BE2C (cell line): ENCODE data around the gene USF2.

Source experiments
- DNase-seq: peaks from one replicate; pipeline ENCODE4 v3.0.0-alpha.2; 2020
- H3K27me3 ChIP-seq: fragments of 250-450 bp; sonication (Bioruptor Pico); 2 replicates; pipeline ENCODE4 v1.5.1; 2020; ENCODE audit warnings: mild to moderate bottlenecking
- H3K36me3 ChIP-seq: fragments of 250-450 bp; sonication (Bioruptor Pico); 2 replicates; pipeline ENCODE4 v1.5.1; 2020; ENCODE audit warnings: mild to moderate bottlenecking
- H3K4me1 ChIP-seq: fragments of 250-450 bp; sonication (Bioruptor Pico); 2 replicates; pipeline ENCODE4 v1.5.1; 2020
- H3K4me3 ChIP-seq: 2 replicates; pipeline ENCODE4 v1.5.1; 2011; ENCODE audit warnings: low read depth, low read length
- H3K9me3 ChIP-seq: fragments of 250-450 bp; sonication (Bioruptor Pico); 2 replicates; pipeline ENCODE4 v1.5.1; 2020
- TF ChIP-seq, protein P1 (sequence below): IDR thresholded peaks from 2 replicates; pipeline ENCODE4 v1.5.1; 2012; ENCODE audit warnings: mild to moderate bottlenecking, low read depth, low read length

The USF2 gene

GRCh38 chr19:35287713-35288112 lies 19.0 kb downstream of the USF2 start:
- no peaks in the 10 kb centered on the region for H3K4me1 ChIP-seq
- TF ChIP-seq, protein P1, sequence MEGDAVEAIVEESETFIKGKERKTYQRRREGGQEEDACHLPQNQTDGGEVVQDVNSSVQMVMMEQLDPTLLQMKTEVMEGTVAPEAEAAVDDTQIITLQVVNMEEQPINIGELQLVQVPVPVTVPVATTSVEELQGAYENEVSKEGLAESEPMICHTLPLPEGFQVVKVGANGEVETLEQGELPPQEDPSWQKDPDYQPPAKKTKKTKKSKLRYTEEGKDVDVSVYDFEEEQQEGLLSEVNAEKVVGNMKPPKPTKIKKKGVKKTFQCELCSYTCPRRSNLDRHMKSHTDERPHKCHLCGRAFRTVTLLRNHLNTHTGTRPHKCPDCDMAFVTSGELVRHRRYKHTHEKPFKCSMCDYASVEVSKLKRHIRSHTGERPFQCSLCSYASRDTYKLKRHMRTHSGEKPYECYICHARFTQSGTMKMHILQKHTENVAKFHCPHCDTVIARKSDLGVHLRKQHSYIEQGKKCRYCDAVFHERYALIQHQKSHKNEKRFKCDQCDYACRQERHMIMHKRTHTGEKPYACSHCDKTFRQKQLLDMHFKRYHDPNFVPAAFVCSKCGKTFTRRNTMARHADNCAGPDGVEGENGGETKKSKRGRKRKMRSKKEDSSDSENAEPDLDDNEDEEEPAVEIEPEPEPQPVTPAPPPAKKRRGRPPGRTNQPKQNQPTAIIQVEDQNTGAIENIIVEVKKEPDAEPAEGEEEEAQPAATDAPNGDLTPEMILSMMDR = no peak
- peaks cover 14% of the 10 kb centered on the region for H3K27me3 ChIP-seq
- DNase-seq = no peak
- no peaks in the 10 kb centered on the region for H3K36me3 ChIP-seq
- no peaks in the 10 kb centered on the region for H3K9me3 ChIP-seq
- no peak overlapping the region for H3K4me3 ChIP-seq

DNA sequence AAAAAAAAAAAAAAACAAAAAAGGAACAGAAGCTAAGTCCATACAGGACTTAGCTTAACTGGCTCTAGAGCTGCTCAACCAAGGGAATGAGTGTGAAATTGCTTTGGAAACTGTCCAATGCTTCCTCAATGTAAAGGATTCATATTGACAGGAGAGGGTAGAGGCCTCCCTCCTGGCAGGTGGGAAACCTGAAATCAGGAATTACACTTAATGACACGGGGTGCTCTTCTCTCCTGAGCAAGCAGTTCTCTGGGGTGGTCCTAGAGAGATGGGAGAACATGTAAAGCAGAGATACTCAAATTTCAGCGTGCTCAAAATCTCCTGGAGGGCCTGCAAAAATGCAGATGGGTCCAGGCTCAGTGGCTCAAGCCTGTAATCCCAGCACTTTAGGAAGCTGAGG lies 19.6 kb downstream of the USF2 start:
- H3K36me3 ChIP-seq = no peaks in the 10 kb centered on the region

GRCh38 chr19:35288906-35289305 lies 20.1 kb downstream of the USF2 start:
- TF ChIP-seq, protein P1 = no peak
- DNase-seq = no peak
- Histone ChIP-seq H3K36me3 (no peaks in the 10 kb centered on the region), H3K27me3 (peaks cover 26% of the 10 kb centered on the region), H3K9me3 (no peaks in the 10 kb centered on the region), H3K4me1 (no peaks in the 10 kb centered on the region), H3K4me3 (no peak overlapping the region)

More for the DNA sequence above, 19.6 kb downstream of the USF2 start:
- TF ChIP-seq, protein P1 = no peak
- Histone ChIP-seq H3K9me3 (no peaks in the 10 kb centered on the region), H3K4me3 (no peak overlapping the region), H3K27me3 (peaks cover 20% of the 10 kb centered on the region), H3K4me1 (no peaks in the 10 kb centered on the region)
- DNase-seq = no peak

DNA sequence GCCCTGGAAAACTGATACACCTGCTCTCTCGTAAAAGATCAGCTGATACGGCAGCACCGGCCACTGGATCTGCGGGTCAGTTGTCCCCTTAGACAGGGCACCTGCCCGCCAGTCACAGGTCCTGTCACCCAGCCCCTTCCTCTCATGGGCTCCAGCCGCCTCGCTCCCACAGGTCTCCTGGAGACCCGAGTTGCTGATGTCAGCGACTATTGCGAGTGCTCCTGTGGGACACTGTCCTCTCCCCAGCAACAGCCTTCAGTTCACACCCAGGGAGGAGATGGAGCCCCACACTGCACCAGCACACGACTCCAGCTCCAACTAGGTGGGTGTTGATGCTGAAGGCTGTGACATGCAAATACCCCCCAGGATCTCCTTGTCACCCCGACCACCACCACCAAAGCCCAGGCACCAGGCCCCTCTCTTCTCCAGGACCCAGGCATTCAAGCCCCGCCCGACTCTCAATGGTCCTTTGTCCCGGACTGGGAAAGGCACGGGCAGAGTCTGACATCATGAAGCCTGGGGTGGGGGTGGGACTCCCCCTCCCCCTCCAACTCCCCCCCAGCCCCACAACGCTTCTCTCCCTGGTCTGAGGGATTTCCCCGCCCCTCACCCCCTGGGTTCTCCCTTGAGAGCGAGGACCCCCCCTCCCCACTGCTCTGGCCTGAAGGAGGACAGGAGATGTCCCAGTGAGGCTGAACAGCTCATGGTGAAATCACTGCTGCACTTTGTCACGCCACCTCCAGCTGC lies 21.8 kb downstream of the USF2 start:
- no peak overlapping the region for H3K4me3 ChIP-seq
- TF ChIP-seq, protein P1 = no peak
- no peak for DNase-seq
- no peaks in the 10 kb centered on the region for H3K36me3 ChIP-seq
- H3K9me3 ChIP-seq = no peaks in the 10 kb centered on the region
- H3K4me1 ChIP-seq = no peaks in the 10 kb centered on the region
- H3K27me3 ChIP-seq = peaks cover 36% of the 10 kb centered on the region

DNA sequence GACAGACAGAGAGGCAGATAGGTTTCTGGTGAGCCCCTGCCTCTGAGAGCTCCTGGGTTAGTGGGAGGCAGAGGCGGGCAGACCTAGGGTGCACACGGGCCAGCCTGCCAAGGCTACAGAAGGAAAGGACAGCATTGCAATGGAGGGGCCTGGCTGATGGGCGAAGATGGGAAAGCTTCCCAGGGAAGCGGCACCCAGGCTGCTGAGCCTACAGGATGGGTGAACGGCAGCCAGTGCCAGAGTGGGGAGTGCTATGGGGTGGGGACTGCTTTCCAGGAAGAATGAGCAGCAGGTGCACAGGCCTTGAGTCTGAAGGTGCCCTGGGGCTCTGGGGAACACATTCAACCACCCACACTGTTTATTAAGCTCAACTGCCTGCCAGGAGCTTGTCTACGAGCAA lies 22.5 kb downstream of the USF2 start:
- Histone ChIP-seq H3K9me3 (no peaks in the 10 kb centered on the region), H3K4me1 (no peaks in the 10 kb centered on the region), H3K36me3 (no peaks in the 10 kb centered on the region), H3K27me3 (peaks cover 41% of the 10 kb centered on the region), H3K4me3 (no peak overlapping the region)
- TF ChIP-seq, protein P1 = no peak
- DNase-seq = no peak

DNA sequence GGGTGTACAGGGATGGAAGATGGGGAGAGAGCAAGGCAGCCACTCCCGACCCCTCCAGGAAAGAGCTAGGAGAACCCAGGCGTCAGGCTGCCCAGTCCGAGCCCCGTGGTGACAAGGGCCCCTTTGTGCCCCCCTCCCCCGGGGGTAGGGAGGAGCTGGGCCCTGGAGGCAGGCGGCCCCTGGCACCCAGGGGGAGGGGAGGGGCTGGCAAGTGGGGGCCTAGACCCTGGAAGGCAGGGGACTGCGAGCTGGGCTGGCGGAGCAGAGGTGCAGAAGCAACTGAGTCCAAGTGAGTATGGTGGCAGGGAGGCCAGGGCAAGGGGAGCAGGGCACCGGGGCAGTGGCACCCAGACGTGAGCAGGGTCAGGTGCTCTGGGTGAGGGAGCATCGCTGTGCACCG lies 23.2 kb downstream of the USF2 start, which contains the start of gene MAG:
Gene MAG, plus strand, starts transcription at position 246 of the 400 bp plus-strand sequence. CDS start 3,248 bp downstream, outside the sequence.
- no peaks in the 10 kb centered on the region for H3K4me1 ChIP-seq
- H3K9me3 ChIP-seq = no peaks in the 10 kb centered on the region
- no peaks in the 10 kb centered on the region for H3K36me3 ChIP-seq
- H3K4me3 ChIP-seq = no peak within 1 kb of the TSS
- no peak for DNase-seq
- TF ChIP-seq, protein P1 = no peak
- H3K27me3 ChIP-seq = peaks cover 41% of the 10 kb centered on the region
